HL-60/S4 treated with retinoic acid at 250 ng/mL for 4 days and 3 days (cell line): Measurements from ENCODE around the gene TFF1.

Experiments used
- in situ Hi-C: fragments of 300-500 bp; cut with MboI; formaldehyde crosslinking; loops from 2 replicates; pipeline ENCODE4 v1.7.0; 2022; ENCODE audit warnings: low sequenced_read_pairs

TFF1 gene

GRCh38 chr21:42321231-42321630, 45.1 kb downstream of the TFF1 start:
- in situ Hi-C loops: no loop called here

- in situ Hi-C loops: no loop called here
Observed at GRCh38 chr21:42320791-42321190, 45.5 kb downstream of the TFF1 start.

- in situ Hi-C loops: no loop called here
Observed at GRCh38 chr21:42319851-42320572, 46.3 kb downstream of the TFF1 start.

GRCh38 chr21:42319376-42319775, 47.0 kb downstream of the TFF1 start:
- in situ Hi-C loops: no loop called here

GRCh38 chr21:42317826-42318746, 48.2 kb downstream of the TFF1 start:
- in situ Hi-C loops: no loop called here

- in situ Hi-C loops: no loop called here
Observed at GRCh38 chr21:42317341-42317741, 49.0 kb downstream of the TFF1 start.

GRCh38 chr21:42316891-42317290, 49.4 kb downstream of the TFF1 start:
- in situ Hi-C loops: no loop called here

- in situ Hi-C loops: no loop called here
Observed at GRCh38 chr21:42315296-42315891, 50.9 kb downstream of the TFF1 start, which contains the start of gene TFF3. Gene TFF3, minus strand, starts transcription at chr21:42315409. Its CDS starts 35 bp downstream, at chr21:42315374.

- in situ Hi-C loops: no loop called here
Observed at GRCh38 chr21:42314616-42315295, 51.6 kb downstream of the TFF1 start.

GRCh38 chr21:42313501-42313969, 52.8 kb downstream of the TFF1 start:
- in situ Hi-C loops: no loop called here

GRCh38 chr21:42312626-42313104, 53.7 kb downstream of the TFF1 start:
- in situ Hi-C loops: no loop called here
